Activated CD4-positive, alpha-beta memory T cell treated with anti-CD3 and anti-CD28 coated beads for 36 hours (primary cell): ENCODE measurements around the gene TTC23. TPM values are rescaled to one million over a fixed set of nuclear protein-coding genes. Genes with fewer than 3 reads are reported as not detected.

Experiments used
- CTCF ChIA-PET: fragments of 350-600 bp; sonication (Branson Sonifier 250); formaldehyde crosslinking; loops from one replicate; lab custom pipeline; 2021; ENCODE audit warnings: antibody characterized with exemption, inconsistent platforms; lab: Charles Lee
- POLR2A ChIA-PET: fragments of 350-600 bp; sonication (Branson Sonifier 250); formaldehyde crosslinking; loops from one replicate; lab custom pipeline; 2021; ENCODE audit warnings: antibody characterized with exemption; lab: Charles Lee
- DNase-seq: peaks from one replicate; pipeline ENCODE4 v3.0.0-alpha.2; 2020
- H3K27ac Mint-ChIP-seq: one replicate; pipeline ENCODE4 v1.8.0; 2021; ENCODE audit warnings: mixed read lengths
- H3K27me3 Mint-ChIP-seq: one replicate; pipeline ENCODE4 v1.8.0; 2021; ENCODE audit warnings: mixed read lengths
- H3K36me3 Mint-ChIP-seq: one replicate; pipeline ENCODE4 v1.8.0; 2021; ENCODE audit warnings: mixed read lengths
- H3K4me1 Mint-ChIP-seq: one replicate; pipeline ENCODE4 v1.8.0; 2021; ENCODE audit warnings: low read depth, mixed read lengths
- H3K4me3 Mint-ChIP-seq: one replicate; pipeline ENCODE4 v1.8.0; 2021; ENCODE audit warnings: mild to moderate bottlenecking, mixed read lengths
- H3K9me3 Mint-ChIP-seq: one replicate; pipeline ENCODE4 v1.8.0; 2021; ENCODE audit warnings: mixed read lengths
- intact Hi-C: fragments of 100-400 bp; cut with micrococcal nuclease; formaldehyde crosslinking; loops from one replicate; pipeline ENCODE4 v1.15.1; 2023
- total RNA-seq, 2 experiments: library from RNA; stranded (reverse); gene quantifications; one replicate each; pipeline ENCODE4 v1.2.3, GENCODE V29; 2021

The TTC23 gene
- total RNA-seq, 2 experiments from 2014 or later, result 2.8 to 4.1 TPM

GRCh38 chr15:99273801-99274200 is 24.4 kb upstream of the TTC23 start:
- intact Hi-C loops, result loop anchor here (1.0 to 10.0 kb wide), 4 partner anchors 231 to 482 kb away; partner anchors contain the start of gene MEF2A
- DNase-seq, result no peak
- Mint-ChIP-seq H3K27me3 (no peaks in the 10 kb centered on the region), H3K27ac (no peak overlapping the region), H3K4me3 (no peak overlapping the region), H3K4me1 (peaks cover 6% of the 10 kb centered on the region), H3K36me3 (peaks cover under 1% of the 10 kb centered on the region), H3K9me3 (no peaks in the 10 kb centered on the region)
- ChIA-PET CTCF (interaction anchor here (0.6 to 5.4 kb wide), 10 partner anchors 13 to 1077 kb away, joined by 3 to 118 read pairs (median 8); no protein-coding TSS in a partner anchor), POLR2A (no interaction called here)

- ChIA-PET POLR2A (no interaction called here), CTCF (interaction anchor here (1.1 to 4.4 kb wide), 4 partner anchors 163 to 488 kb away, joined by 3 to 25 read pairs (median 4); partner anchors contain the start of gene SYNM)
- no peak overlapping the region for H3K27ac Mint-ChIP-seq
- no peak overlapping the region for H3K4me3 Mint-ChIP-seq
- H3K27me3 Mint-ChIP-seq, result no peaks in the 10 kb centered on the region
- H3K9me3 Mint-ChIP-seq, result no peaks in the 10 kb centered on the region
- H3K4me1 Mint-ChIP-seq, result no peaks in the 10 kb centered on the region
- no peak for DNase-seq
- H3K36me3 Mint-ChIP-seq, result no peaks in the 10 kb centered on the region
- intact Hi-C loops, result no loop called here
Measured at GRCh38 chr15:99268431-99268830, 19.1 kb upstream of the TTC23 start.

GRCh38 chr15:99267957-99268356 is 18.6 kb upstream of the TTC23 start:
- ChIA-PET CTCF (interaction anchor here (0.6 to 4.4 kb wide), 4 partner anchors 163 to 488 kb away, joined by 3 to 25 read pairs (median 4); partner anchors contain the start of gene SYNM), POLR2A (no interaction called here)
- Mint-ChIP-seq H3K4me3 (no peak overlapping the region), H3K27me3 (no peaks in the 10 kb centered on the region), H3K9me3 (no peaks in the 10 kb centered on the region), H3K27ac (no peak overlapping the region), H3K36me3 (no peaks in the 10 kb centered on the region), H3K4me1 (no peaks in the 10 kb centered on the region)
- intact Hi-C loops, result no loop called here
- DNase-seq, result no peak

GRCh38 chr15:99265541-99266070 is 16.2 kb upstream of the TTC23 start:
- Mint-ChIP-seq H3K9me3 (no peaks in the 10 kb centered on the region), H3K27ac (no peak overlapping the region), H3K4me1 (no peaks in the 10 kb centered on the region), H3K36me3 (peaks cover 3% of the 10 kb centered on the region), H3K27me3 (no peaks in the 10 kb centered on the region), H3K4me3 (no peak overlapping the region)
- POLR2A ChIA-PET, result no interaction called here
- intact Hi-C loops, result no loop called here
- CTCF ChIA-PET, result no interaction called here
- no peak for DNase-seq

GRCh38 chr15:99264125-99264524 is 14.7 kb upstream of the TTC23 start:
- H3K9me3 Mint-ChIP-seq, result no peaks in the 10 kb centered on the region
- no peak for DNase-seq
- no peak overlapping the region for H3K27ac Mint-ChIP-seq
- H3K27me3 Mint-ChIP-seq, result no peaks in the 10 kb centered on the region
- ChIA-PET CTCF (interaction anchor here (2.2 to 3.1 kb wide), 2 partner anchors 9 to 492 kb away, joined by 7 to 19 read pairs; no protein-coding TSS in a partner anchor), POLR2A (no interaction called here)
- intact Hi-C loops, result no loop called here
- no peaks in the 10 kb centered on the region for H3K4me1 Mint-ChIP-seq
- peaks cover 3% of the 10 kb centered on the region for H3K36me3 Mint-ChIP-seq
- no peak overlapping the region for H3K4me3 Mint-ChIP-seq

- intact Hi-C loops, result no loop called here
- no peak for DNase-seq
- CTCF ChIA-PET, result no interaction called here
- no peaks in the 10 kb centered on the region for H3K9me3 Mint-ChIP-seq
- no peaks in the 10 kb centered on the region for H3K27me3 Mint-ChIP-seq
- POLR2A ChIA-PET, result no interaction called here
- peaks cover 23% of the 10 kb centered on the region for H3K36me3 Mint-ChIP-seq
- H3K27ac Mint-ChIP-seq, result no peak overlapping the region
- H3K4me3 Mint-ChIP-seq, result no peak overlapping the region
- H3K4me1 Mint-ChIP-seq, result peaks cover 16% of the 10 kb centered on the region
Measured at GRCh38 chr15:99257107-99257750, 7.8 kb upstream of the TTC23 start.

- Mint-ChIP-seq H3K9me3 (no peaks in the 10 kb centered on the region), H3K4me1 (peaks cover 28% of the 10 kb centered on the region), H3K27ac (peak overlapping the region; percentile 81), H3K36me3 (peaks cover 19% of the 10 kb centered on the region), H3K27me3 (no peaks in the 10 kb centered on the region), H3K4me3 (peak overlapping the region; percentile 49)
- CTCF ChIA-PET, result interaction anchor here (1.5 to 2.4 kb wide), 4 partner anchors 19 to 1086 kb away, joined by 3 to 19 read pairs (median 7); no protein-coding TSS in a partner anchor
- DNase-seq, result peak; percentile 66
- intact Hi-C loops, result loop anchor here (2.0 to 5.0 kb wide), 4 partner anchors 146 to 1344 kb away; partner anchors contain the start of gene SYNM
- POLR2A ChIA-PET, result interaction anchor here (1.2 kb wide), 1 partner anchor 251 kb away, joined by 3 read pairs; no protein-coding TSS in a partner anchor
Measured at GRCh38 chr15:99253381-99254090, 4.2 kb upstream of the TTC23 start.

- peaks cover 28% of the 10 kb centered on the region for H3K4me1 Mint-ChIP-seq
- intact Hi-C loops, result loop anchor here (2.0 to 5.0 kb wide), 4 partner anchors 145 to 1345 kb away; partner anchors contain the start of gene SYNM
- peak overlapping the region; percentile 88 for H3K4me3 Mint-ChIP-seq
- H3K27ac Mint-ChIP-seq, result no peak overlapping the region
- H3K36me3 Mint-ChIP-seq, result peaks cover 13% of the 10 kb centered on the region
- DNase-seq, result no peak
- no peaks in the 10 kb centered on the region for H3K9me3 Mint-ChIP-seq
- ChIA-PET POLR2A (no interaction called here), CTCF (interaction anchor here (0.6 to 2.0 kb wide), 7 partner anchors 19 to 506 kb away, joined by 3 to 13 read pairs (median 3); partner anchors contain the start of gene SYNM)
- no peaks in the 10 kb centered on the region for H3K27me3 Mint-ChIP-seq
Measured at GRCh38 chr15:99252326-99252725, 2.9 kb upstream of the TTC23 start.

GRCh38 chr15:99250857-99251841 is 1.8 kb upstream of the TTC23 start, which contains the start of gene LRRC28:
Gene LRRC28 (plus strand): TSS chr15:99251481. CDS start chr15:99255958, 4,477 bp downstream.
- POLR2A ChIA-PET, result interaction anchor here (1.4 kb wide), 1 partner anchor 482 kb away, joined by 5 read pairs; the partner anchor contains the start of gene LYSMD4
- H3K4me3 Mint-ChIP-seq, result peak within 1 kb of the TSS; percentile 88
- no peaks in the 10 kb centered on the region for H3K27me3 Mint-ChIP-seq
- peak; percentile 99 for DNase-seq
- H3K9me3 Mint-ChIP-seq, result no peaks in the 10 kb centered on the region
- intact Hi-C loops, result loop anchor here (1.0 to 5.0 kb wide), 6 partner anchors 73 to 1346 kb away; partner anchors contain the start of genes LYSMD4 and SYNM
- H3K27ac Mint-ChIP-seq, result peak within 1 kb of the TSS; percentile 84
- CTCF ChIA-PET, result interaction anchor here (0.7 to 2.0 kb wide), 7 partner anchors 20 to 507 kb away, joined by 3 to 13 read pairs (median 5); partner anchors contain the start of gene SYNM
- H3K36me3 Mint-ChIP-seq, result peaks cover 6% of the 10 kb centered on the region
- H3K4me1 Mint-ChIP-seq, result peaks cover 28% of the 10 kb centered on the region

- Mint-ChIP-seq H3K4me3 (peak overlapping the region; percentile 88), H3K27ac (peak overlapping the region; percentile 84), H3K4me1 (peaks cover 28% of the 10 kb centered on the region), H3K27me3 (no peaks in the 10 kb centered on the region), H3K9me3 (no peaks in the 10 kb centered on the region), H3K36me3 (peaks cover 2% of the 10 kb centered on the region)
- intact Hi-C loops, result loop anchor here (2.0 to 5.0 kb wide), 4 partner anchors 143 to 1347 kb away; partner anchors contain the start of gene SYNM
- POLR2A ChIA-PET, result interaction anchor here (1.4 kb wide), 1 partner anchor 483 kb away, joined by 5 read pairs; the partner anchor contains the start of gene LYSMD4
- CTCF ChIA-PET, result interaction anchor here (1.9 kb wide), 1 partner anchor 22 kb away, joined by 13 read pairs; no protein-coding TSS in a partner anchor
- no peak for DNase-seq
Measured at GRCh38 chr15:99250494-99250856, 1.1 kb upstream of the TTC23 start.
